GM12892 (cell line): ENCODE data around the gene CLRN2.

Source experiments
- POLR2A ChIP-seq: IDR thresholded peaks from 2 replicates; pipeline ENCODE4 v1.6.1; 2011; ENCODE audit warnings: low read depth, low read length, control low read depth
- POLR2AphosphoS5 ChIP-seq: IDR thresholded peaks from 2 replicates; pipeline ENCODE4 v1.6.1; 2011; ENCODE audit warnings: low read depth, low read length, control low read depth
- TAF1 ChIP-seq: IDR thresholded peaks from 2 replicates; pipeline ENCODE4 v1.6.1; 2011; ENCODE audit warnings: low read depth, mild to moderate bottlenecking, control low read depth, low read length, borderline replicate concordance

- TF ChIP-seq POLR2A (no peak), POLR2AphosphoS5 (no peak), TAF1 (no peak)
Measured at GRCh38 chr4:17480955-17481354, 34.0 kb upstream of the CLRN2 start.
